Stimulated activated CD8-positive, alpha-beta memory T cell treated with anti-CD3 and anti-CD28 coated beads, Interleukin-4, amount 100 ng/mL, for 24 hours (primary cell): ENCODE measurements around the gene RBM14.
"Not testable (repeated sequence)": the region's sequence is repeated elsewhere in the genome, so short reads cannot be mapped to it uniquely, and the experiment has no call there.

Experiments
- DNase-seq: peaks from one replicate; pipeline ENCODE4 v3.0.0-alpha.2; 2020; ENCODE audit warnings: low read depth

Gene RBM14

GRCh38 chr11:66600219-66600618 is 16.2 kb upstream of the RBM14 start:
- DNase-seq, result no peak

GRCh38 chr11:66600631-66601233 is 15.7 kb upstream of the RBM14 start:
- DNase-seq, result no peak

GRCh38 chr11:66603072-66603471 is 13.4 kb upstream of the RBM14 start:
- no peak for DNase-seq

DNA sequence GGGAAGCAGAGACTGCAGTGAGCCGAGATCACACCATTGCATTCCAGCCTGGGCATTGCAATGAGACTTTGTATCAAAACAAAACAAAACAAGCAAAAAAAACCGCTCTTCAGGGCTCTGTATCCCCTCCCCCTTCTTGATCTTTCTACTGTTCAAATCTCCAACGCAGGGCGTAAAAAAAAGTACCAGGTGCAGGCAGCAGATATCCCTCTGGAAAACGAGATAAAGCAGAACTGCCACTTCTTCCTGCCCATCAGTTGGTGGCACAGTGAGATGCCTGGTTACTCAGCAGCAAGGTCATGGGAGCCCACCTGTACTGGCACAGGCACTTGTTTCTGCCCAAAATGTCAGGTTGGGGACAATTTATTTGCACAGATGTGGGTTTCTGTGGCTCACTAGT is 12.3 kb upstream of the RBM14 start:
- DNase-seq, result no peak

DNA sequence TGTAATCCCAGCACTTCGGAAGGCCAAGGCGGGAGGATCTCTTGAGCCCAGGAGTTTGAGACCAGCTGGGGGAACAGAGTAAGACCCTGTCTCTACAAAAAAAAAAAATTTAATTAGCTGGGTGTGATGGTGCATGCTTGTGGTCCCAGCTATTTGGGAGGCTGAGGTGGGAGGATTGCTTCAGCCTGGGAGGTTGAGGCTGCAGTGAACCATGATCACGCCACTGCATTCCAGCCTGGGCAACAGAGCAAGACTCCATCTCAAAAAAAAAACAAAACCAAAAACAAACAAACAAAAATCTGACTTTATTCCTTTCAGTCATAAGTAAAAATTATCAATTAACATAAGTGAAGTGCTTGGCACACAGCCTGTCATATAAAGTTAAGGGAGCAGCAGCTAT is 9.8 kb upstream of the RBM14 start:
- not testable (repeated sequence) for DNase-seq

DNA sequence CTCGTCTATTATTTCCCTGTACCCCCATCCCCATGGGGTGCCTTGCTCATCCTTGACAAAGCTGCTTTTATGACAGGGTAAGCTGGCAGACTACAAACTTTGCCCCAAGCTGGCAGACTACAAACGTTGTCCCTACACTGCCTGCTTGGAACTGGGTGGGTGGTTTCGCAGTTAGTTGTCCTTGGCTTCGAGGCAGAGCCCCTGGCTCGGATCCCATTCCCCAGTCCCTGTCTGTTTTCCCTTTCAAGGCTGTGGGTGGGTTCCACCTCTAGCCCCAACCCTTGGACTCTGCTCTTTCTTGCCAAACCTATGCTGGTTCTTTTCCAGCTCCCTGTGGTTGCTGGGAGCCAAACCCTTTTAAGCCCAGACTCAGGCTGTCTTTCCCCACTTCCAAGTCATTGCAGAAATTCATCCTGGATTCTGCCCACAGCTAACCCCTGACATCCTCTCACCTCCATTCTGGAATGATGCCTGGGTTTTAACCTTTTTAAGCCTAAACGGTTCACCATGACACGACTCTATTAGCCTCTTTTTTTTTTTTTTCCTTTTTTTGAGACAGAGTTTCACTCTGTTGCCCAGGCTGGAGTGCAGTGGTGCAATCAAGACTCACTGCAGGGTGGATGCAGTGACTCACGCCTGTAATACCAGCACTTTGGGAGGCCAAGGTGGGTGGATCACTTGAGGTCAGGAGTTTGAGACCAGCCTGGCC is 9.2 kb upstream of the RBM14 start:
- DNase-seq, result no peak

GRCh38 chr11:66609721-66610617 is 6.5 kb upstream of the RBM14 start:
- DNase-seq, result no peak

GRCh38 chr11:66612458-66612857 is 4.0 kb upstream of the RBM14 start:
- no peak for DNase-seq

DNA sequence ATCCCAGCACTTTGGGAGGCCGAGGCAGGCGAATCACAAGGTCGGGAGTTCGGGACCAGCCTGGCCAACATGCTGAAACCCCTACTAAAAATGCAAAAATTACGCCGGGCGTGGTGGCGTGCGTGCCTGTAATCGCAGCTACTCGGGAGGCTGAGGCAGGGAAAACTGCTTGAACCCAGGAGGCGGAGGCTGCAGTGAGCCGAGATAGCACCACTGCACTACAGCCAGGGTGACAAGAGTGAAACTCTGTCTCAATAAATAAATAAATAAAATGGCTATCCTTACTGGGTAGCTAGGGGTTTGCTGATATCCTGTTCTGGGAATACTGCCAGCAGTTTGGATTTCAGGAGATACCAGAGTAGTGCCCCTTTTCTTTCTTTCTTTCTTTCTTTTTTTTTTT is 2.4 kb upstream of the RBM14 start:
- DNase-seq, result no peak

GRCh38 chr11:66617155-66617834 is 865 bp downstream of the RBM14 start:
- peak; percentile 4 for DNase-seq

- no peak for DNase-seq
Measured at GRCh38 chr11:66619080-66619554, 2.7 kb downstream of the RBM14 start.

GRCh38 chr11:66624450-66624849 is 8.0 kb downstream of the RBM14 start:
- DNase-seq, result no peak

GRCh38 chr11:66625041-66625751 is 8.8 kb downstream of the RBM14 start:
- no peak for DNase-seq

GRCh38 chr11:66625752-66626149 is 9.3 kb downstream of the RBM14 start:
- DNase-seq, result no peak

DNA sequence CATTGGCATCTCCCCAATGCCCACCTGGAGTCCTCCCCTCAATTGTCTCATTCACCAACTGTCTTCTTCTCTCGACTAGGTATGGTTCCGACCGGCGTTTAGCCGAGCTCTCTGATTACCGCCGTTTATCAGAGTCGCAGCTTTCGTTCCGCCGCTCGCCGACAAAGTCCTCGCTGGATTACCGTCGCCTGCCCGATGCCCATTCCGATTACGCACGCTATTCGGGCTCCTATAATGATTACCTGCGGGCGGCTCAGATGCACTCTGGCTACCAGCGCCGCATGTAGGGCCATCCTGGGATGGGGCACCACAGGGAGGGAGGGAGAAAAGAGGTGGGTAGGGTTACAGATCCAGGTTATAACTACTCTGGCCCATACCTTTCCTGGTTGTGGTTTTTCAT is 10.0 kb downstream of the RBM14 start:
- no peak for DNase-seq

- no peak for DNase-seq
Measured at GRCh38 chr11:66626926-66627325, 10.5 kb downstream of the RBM14 start.

GRCh38 chr11:66628061-66628603 is 11.7 kb downstream of the RBM14 start:
- DNase-seq, result no peak

- DNase-seq, result no peak
Measured at GRCh38 chr11:66629356-66629755, 12.9 kb downstream of the RBM14 start.

GRCh38 chr11:66631883-66632282 is 15.5 kb downstream of the RBM14 start:
- no peak for DNase-seq

GRCh38 chr11:66632952-66633351 is 16.5 kb downstream of the RBM14 start:
- DNase-seq, result no peak

- DNase-seq, result no peak
Measured at GRCh38 chr11:66636411-66636810, 20.0 kb downstream of the RBM14 start.
